DMS 273 treated with DMSO at 0.1 percent for 48 hours (cell line): ENCODE results near the gene DMPK.

Experiments used
- DNase-seq: peaks from one replicate; lab custom pipeline; 2025; lab: John Stamatoyannopoulos, UW

DMPK gene

GRCh38 chr19:45785781-45786532 is 3.7 kb upstream of the DMPK start:
- DNase-seq: no peak

- peak; percentile 76 for DNase-seq
Observed at GRCh38 chr19:45785097-45785496, 2.8 kb upstream of the DMPK start.

DNA sequence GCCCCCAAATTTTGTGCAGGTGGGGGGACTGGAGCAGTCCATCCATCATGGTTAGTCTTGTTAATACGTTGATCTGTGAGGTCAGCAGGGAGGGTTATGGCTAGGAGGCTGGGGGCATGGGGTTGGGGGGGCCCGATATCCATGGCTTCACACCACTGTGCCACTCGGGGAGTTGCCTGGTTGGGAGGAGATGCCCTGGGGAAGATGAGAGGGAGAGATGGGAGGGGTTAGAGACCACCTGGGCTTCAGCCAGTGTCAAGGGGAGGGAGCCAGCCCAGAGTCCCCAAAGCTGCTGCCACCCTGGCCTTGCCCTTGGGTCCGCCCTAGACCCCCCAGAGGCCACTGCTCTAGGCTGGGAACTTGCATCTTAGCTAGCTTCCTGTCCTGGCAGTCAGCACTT is 1.8 kb upstream of the DMPK start:
- no peak for DNase-seq

GRCh38 chr19:45782820-45783785 is 813 bp upstream of the DMPK start:
- DNase-seq: no peak

DNA sequence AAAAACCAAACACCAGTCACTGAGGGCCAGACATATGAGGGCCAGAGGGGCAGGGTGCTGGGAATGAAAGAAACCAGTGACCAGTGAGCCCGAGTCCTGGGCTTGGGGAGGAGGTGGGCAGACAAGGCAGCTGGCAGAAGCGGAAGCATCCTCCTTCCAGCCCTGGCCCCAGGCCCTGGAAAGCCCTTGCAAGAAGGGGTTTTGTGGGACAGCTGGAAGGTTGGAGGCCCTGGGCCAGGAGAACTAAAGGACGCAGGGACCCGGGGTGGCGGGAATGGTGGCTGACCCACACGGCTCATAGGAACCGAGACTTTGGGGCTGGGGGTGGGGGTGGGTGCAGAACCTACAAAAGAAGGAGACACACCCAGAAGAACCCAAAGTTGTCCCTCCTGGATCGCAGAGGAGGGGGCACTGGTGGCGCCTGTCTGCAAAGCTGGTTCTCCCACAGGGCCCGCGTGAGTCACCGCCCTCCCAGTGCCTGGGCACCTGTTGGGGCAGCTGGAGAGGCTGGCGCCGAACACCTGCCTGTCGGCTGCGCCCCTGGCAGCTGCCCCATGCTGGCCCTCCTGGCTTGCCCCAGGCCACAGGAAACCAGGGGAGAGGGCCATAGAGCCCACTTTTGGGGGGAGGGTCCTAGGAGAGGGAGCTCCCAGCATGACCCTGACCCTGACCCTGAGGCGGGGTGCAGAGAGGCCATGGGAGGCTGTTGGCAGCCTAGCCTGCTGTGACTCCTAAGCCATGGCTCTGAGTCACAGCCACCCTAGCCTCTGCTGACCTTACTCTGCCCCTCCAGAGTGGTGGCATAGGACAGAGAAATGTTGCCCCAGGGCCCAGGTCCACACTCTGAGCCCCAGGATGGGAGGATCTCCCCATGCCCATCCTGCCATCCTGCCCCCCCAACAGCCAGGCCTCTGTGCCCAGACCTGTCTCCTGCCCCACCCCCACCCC is 802 bp downstream of the DMPK start:
- peak; percentile 51 for DNase-seq

- DNase-seq: no peak
Observed at GRCh38 chr19:45780448-45781213, 1.7 kb downstream of the DMPK start.

GRCh38 chr19:45780146-45780447 is 2.2 kb downstream of the DMPK start:
- no peak for DNase-seq

DNA sequence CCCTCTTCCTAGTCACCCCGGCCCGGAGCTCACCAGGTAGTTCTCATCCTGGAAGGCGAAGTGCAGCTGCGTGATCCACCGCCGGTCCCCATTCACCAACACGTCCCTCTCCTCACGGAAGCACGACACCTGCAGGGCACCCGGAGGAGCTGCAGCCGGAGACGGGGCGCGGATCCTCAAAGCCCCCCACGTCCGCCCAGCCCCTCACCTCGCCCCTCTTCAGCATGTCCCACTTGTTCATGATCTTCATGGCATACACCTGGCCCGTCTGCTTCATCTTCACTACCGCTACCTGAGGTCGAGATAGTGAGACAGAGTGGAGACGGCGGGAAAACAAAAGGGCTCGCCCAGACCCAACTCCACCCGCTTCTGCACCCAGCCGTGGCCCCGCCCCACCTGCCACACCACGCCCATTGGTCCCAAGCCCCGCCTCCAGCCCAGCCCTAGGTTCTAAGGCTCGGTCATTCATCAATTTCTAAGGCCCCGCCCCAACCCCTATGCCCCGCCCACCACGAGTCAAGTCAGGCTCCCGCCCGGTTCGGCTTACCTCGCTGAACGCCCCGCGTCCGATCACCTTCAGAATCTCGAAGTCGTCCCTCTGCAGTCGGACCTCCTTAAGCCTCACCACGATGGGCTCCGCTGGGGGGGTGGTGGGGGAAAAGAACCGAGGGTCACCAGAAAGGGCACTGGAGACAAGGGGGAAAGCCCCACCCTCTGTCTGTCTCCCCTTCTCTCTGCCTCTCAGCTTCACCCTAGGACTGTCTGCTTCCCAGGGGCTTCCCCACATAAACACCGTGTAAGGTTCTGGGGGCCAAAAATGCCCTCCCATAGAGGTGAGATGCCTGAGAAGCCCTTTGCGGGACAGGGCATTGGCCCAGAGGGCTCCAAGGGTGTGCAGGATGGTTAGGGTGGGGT is 2.8 kb downstream of the DMPK start:
- no peak for DNase-seq

GRCh38 chr19:45778010-45778661 is 4.2 kb downstream of the DMPK start:
- DNase-seq: no peak

- no peak for DNase-seq
Observed at GRCh38 chr19:45777395-45777961, 4.8 kb downstream of the DMPK start.

DNA sequence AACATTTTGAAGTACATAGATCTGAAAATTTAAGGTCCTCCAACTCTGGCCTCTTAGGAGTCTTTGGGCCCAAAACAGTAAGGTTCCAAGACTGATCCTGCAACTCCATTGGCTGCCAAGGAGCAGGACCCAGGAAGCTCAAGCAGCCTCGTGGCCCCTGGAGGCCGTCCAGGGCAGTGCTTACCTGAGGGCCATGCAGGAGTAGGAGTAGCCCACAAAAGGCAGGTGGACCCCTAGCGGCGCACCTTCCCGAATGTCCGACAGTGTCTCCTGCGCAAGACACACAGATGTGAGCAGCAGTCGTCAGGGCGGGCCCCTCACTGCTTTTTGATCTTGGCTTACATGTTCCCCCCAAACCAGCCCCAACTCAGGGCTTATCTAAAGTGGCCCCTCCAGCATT is 7.5 kb downstream of the DMPK start:
- no peak for DNase-seq

- DNase-seq: no peak
Observed at GRCh38 chr19:45773384-45773783, 8.9 kb downstream of the DMPK start.

GRCh38 chr19:45772912-45773311 is 9.4 kb downstream of the DMPK start:
- no peak for DNase-seq

- DNase-seq: no peak
Observed at GRCh38 chr19:45772130-45772840, 10.0 kb downstream of the DMPK start.

GRCh38 chr19:45771311-45771933 is 10.9 kb downstream of the DMPK start:
- DNase-seq: no peak

DNA sequence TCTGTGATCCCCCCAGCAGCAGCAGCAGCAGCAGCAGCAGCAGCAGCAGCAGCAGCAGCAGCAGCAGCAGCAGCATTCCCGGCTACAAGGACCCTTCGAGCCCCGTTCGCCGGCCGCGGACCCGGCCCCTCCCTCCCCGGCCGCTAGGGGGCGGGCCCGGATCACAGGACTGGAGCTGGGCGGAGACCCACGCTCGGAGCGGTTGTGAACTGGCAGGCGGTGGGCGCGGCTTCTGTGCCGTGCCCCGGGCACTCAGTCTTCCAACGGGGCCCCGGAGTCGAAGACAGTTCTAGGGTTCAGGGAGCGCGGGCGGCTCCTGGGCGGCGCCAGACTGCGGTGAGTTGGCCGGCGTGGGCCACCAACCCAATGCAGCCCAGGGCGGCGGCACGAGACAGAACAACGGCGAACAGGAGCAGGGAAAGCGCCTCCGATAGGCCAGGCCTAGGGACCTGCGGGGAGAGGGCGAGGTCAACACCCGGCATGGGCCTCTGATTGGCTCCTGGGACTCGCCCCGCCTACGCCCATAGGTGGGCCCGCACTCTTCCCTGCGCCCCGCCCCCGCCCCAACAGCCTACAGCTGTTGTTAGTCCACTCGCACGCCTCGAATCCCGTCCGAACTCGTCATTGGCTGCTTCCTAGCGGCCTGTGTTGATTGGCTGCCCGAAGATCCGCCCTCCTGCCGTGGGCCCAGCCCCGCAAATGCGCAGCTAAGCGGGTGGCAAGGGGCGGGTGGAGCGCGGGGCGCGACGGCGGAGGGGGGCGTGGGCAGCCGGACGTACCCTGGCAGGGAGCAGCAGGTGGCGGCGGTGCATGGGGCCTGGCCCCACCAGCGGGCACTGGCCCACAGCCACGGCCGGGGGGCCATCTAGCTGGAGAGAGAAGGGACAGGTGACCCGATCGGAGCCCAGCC is 11.8 kb downstream of the DMPK start:
- DNase-seq: peak; percentile 82

DNA sequence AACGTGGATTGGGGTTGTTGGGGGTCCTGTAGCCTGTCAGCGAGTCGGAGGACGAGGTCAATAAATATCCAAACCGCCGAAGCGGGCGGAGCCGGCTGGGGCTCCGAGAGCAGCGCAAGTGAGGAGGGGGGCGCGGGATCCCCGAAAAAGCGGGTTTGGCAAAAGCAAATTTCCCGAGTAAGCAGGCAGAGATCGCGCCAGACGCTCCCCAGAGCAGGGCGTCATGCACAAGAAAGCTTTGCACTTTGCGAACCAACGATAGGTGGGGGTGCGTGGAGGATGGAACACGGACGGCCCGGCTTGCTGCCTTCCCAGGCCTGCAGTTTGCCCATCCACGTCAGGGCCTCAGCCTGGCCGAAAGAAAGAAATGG is 12.5 kb downstream of the DMPK start:
- DNase-seq: no peak
